Stimulated activated CD4-positive, alpha-beta T cell treated with anti-CD3 and anti-CD28 coated beads, TNF-alpha, amount 100 ng/mL, for 4 hours (primary cell): ENCODE measurements around the gene PTPRG.

ENCODE experiments used
- DNase-seq, 3 experiments: peaks; one replicate each; pipeline ENCODE4 v3.0.0-alpha.2; 2020; ENCODE audit warnings: low read depth in 3 of 3

PTPRG gene

DNA sequence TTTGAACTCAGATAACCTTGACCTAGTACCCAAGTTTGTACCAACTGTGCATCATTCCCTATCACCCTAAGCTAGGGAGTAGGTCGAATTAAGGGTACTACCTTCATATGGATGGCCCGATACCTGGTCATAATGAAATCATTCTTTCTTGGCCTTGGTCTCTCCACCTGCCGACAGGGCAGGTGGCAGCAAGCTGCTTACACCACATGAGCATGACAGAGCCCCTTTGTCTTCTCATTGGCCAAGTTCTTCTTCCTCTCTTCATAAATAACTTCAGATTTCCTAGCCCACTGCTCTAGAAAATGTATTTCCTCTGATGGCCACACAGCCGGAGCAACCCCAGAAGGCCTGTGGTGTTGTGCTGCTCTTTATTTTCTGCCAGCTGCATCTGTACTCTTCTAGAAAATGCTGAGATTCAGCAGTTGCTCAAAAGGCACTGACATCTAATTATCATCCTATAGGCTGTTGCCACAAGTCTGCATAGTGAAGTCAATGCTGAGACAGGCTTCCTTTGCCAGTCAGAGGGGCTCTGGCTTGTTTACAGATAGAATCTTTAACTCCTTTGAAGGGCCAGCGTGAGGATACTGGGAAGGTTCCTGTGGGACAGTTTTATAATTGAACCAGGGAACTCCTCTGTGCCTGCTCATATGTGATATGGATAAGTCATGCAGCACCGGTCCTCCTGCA, 304.2 kb downstream of the PTPRG start:
- DNase-seq = no peak

DNA sequence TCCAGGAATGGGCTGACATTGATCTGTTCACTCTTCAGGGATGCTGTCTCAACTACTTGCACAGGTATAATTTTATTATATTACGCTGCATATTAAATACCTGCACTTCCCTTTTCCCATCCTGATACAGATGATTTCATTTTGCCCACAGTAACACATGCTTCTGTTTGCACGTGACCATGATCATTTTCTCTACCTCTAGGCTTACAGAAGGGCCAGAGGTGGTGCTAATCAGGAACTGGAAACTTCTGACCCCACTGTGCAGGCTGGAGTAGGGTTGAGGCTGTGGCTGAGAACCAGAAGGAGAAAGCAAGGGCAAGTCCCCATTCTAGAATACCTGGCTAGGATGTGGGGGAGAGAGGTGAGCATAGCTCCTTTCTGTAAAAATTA, 304.8 kb downstream of the PTPRG start:
- DNase-seq = no peak

DNA sequence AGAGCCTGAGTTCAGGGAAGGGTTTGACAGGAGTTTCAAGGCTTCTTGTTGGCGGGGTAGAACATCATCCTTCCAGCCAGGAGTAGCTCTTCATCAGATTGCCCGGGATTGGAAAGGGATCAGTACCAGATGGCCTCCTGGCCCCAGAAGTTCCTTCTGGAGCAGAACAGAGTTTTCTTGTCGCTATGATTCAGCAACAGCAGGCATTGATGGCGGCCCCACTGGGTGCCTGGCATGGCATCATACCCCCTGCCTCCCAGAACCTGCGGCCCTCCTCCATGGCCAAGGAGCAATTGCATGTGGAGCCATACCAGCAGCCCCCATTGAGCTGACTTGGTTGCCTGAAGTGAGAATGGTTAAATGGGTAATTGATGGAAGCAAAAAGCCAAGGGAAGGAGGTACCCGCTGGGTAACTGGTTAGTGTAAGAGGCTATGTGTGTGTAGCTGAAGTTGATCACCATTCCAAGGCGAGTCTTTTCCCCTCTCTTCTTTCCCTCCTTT, 305.6 kb downstream of the PTPRG start:
- DNase-seq = no peak

DNA sequence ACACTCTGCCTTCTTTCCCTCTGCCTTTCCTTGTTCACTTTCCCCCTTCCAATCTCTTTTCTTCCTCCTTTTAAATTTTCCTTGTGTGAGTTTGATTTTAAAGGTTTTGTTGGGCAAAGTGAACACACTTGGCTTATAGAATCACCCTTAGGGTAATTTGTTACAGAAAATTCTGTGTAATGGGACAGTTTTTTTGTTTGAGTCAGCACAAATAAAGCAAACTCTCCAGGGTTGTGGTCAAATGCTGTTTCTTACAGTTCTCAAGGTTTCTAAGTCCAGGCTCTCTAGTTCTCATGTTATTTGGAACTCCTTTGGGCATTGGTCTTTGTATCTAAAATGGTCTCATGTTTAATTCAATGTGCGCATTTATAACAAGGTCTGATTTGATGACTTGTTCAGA, 307.1 kb downstream of the PTPRG start:
- DNase-seq = no peak

DNA sequence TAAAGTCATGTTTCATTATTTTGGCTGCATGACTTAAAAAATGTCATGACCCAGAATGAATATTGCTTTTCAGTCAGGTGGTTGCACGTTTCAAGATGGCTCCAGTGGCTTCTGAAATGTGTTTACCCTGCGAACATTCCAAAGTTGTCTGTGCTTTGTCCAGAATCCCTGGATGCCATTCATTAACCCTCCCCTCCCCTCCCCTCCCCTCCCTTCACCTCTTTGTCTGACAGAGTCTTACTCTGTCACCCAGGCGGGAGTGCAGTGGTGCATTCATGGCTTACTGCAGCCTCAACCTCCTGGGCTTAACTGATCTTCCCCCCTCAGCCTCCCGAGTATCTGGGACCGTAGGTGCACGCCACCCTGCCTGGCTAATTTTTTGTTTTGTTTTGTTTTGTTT, 308.0 kb downstream of the PTPRG start:
- no peak for DNase-seq

DNA sequence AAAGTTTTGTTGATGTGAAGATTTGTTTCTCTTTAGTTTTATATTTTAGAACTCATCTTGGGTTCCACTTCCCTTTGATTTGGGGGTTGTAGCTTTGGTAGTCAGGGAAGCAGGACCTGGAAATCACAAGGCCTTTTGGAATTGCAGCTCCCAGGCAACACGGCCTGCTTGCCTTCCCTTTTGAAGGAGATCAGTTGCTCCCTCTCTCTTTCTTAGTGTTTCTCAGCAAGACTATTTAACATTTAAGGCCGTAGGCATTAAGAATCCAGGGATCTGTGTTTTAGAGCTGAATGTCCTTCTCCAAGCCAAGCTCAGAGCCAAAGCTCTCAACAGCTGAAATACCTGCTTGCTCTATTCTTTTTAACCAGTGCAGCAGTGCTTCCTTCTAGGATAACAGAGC, 310.3 kb downstream of the PTPRG start:
- DNase-seq = no peak

DNA sequence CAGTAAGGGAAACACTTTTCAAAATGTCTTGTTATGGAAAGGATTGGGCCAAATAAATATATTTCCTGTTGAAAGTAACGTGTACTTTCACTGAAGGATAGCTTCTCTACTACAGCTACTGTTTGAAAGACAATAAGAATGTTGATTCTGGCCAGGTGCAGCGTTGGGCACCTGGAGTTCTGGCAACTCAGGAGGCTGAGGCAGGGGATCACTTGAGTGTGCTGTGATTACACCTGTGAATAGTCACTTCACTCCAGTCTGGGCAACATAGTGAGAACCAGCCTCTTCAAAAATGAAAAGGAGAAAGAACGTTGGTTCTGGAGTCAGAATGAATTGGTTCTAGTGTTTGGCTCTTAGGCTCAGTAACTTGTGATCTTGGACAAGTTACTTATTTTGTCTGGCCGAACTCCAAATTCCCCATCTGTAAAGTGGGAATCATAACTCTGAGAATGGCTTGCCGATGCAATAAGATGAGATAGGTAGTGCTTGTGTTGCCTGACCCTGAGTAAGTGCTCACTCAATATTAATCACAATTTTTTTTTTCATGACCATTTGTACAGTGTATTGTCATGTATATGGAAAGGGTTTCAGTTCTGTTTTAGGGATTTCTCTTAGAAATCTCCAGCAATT, 310.8 kb downstream of the PTPRG start:
- no peak for DNase-seq

DNA sequence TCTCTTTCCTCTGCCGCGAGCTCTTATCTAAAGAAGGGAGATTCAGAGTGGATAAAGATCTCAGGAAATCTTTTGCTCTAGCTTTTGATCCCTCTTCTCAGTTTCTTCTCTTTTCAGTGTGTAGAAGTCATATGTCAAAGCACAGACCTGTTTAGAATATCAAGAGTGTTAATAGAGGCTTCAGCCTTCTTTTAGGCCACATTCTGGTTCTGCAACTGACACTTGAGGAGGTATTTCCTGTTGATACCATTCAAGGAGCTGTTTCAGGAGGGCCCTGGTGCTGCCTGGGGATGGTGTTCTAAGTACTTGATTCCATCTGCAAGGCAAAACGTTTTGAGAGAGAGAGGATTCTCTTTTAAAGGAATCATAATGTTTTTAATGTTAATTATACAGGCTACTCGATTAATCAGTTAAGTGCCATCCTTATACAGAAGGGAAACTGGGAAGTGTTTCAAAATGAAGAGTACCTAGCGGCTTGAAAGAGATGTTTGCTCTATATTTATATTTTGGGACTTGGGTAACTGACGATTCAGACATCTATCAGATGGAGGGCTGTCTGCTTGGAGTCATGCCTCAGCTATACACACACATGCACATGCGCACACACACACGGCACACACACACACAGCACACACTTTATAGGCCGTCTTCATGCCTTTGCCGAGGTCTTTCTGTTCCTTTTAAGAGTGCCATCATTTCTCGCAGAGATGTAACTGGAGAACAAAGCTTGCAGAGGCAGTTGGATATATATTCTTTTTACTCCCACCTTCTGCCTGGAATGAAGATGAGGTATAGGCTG, 313.9 kb downstream of the PTPRG start:
- no peak for DNase-seq

DNA sequence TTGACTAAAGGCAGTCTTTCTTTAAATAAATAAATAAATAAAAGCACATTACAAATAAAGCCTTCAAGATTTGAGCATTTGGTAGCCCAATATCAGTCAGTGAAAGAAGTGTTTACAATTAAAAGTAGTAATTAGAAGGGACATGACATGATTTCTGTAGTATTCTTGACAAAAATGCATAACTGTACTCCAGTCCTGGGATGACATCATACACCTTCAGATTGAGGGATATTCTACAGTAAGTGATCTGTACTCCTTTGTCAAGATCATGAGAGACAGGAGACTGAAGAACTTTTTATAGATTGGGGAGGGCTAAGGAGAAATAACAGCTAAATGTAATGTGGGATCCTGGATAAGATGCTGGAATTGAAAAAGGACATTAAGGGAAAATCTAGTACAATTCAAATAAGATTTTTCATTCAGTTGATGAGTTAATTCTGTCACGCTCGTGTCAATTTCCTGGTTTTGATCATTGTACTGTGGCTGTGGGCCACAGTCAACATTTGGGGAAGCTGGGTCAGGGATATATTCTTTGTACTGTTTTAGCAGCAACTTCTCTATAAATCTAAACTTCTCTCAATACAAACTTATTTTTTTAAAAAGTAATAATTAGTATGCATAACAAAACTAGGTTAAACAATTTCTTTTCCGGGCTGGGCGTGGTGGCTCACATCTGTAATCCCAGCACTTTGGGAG, 314.8 kb downstream of the PTPRG start:
- DNase-seq = no peak

DNA sequence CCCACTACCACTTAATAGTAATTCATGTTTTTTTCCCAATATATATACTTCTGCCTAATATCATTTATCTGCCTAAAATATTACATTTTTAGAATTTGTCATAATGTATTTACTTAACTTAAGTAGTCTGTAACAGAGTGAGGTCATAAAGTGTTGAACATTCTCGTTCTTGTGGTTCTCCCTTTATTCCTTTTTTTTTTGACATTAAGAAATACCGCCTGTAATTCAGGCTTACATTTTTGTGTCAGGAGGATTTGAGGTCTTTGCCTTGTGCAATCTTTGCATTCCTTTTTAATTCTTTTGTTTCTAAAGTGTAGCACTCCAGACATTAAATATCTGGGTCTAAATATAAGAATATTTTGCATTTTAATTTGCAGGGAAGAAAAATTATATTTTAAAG, 315.4 kb downstream of the PTPRG start:
- no peak for DNase-seq

DNA sequence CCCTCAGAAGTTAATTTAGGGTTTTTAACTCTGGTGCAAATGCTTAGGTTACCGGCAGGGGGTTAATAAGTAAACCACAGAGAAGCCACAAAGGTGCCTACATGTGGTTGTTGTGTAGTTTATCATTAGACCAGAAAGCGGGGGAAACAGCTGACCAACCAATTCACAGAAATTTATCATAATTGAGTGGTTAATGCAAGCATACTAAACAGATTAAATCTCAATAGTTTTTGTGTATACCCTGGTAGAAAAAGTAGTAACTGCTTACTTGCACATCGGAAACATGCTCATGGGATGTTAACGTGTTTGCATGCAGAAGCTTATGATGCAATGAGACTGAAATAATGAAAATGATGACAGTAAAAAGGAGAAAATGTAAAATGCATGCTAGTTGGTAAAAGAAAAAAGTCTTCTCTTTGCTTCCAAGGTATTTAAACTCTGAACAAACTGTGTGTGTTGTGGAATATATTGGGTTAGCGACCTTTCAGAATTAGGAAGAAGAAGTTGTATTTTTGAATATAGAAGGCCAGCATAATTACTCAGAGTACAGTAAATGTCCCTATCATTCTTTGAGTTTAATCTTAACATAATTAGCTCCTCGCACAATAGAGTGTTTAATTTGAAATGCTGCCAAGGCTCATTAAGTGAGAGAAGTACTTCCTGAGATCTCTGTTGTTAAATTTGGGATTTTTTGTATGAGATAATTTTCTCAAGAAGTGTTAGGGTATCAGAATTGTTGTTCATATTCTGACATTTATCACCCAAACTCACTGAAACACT, 316.2 kb downstream of the PTPRG start:
- DNase-seq = no peak

DNA sequence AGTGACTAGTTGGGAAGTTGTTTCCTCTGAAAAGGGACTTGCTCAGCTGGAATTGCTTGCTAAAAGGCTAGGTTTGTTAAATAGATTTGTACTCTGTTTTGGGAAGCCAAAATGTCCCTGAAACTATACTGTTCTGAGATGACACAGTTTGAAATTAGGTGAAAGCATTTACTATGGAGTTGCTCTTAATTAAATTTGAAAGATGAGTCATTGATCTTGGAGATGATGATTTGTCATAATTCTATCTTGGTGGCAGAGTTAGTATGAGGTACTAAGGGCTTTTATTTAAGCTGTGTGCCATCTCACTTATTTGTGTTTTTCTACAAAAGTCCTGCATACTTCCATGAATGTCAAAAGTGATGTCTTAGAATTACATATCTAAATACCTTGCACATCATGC, 320.9 kb downstream of the PTPRG start:
- no peak for DNase-seq

DNA sequence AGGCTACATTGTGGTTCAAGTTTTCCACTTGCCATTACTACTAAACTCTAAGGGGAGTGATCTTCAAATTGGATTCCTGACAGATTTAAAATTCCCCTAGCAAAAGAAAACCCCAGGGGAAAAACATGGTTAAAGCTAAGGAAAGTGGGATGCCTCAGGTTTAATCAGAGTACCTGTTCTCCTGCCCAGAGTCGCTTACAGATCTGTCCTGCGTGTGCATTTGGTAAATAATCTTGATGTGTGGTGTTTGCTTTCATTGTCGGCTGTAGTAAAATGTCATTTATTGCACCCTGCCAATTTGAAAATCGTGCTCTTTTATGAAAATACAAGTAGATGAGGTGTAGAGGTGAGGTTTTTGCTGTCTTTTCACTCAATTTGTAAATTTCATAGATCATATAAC, 323.4 kb downstream of the PTPRG start:
- no peak for DNase-seq

DNA sequence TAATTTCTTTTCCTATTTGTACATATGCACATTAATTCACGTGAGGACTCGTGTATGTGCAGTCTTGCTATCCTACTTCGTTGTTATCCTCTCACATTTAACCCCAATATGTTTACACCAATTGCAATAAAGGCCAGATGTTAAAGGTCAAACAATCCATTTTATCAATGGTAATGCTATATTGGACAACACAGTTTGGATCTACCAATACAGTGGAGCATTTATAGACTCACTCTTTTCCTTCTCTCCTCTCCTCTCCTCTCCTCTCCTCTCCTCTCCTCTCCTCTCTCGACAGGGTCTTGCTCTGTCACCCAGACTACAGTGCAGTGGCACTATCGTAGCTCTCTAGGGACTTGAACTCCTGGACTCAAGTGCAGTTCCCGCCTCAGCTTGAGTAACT, 324.0 kb downstream of the PTPRG start:
- DNase-seq = no peak

DNA sequence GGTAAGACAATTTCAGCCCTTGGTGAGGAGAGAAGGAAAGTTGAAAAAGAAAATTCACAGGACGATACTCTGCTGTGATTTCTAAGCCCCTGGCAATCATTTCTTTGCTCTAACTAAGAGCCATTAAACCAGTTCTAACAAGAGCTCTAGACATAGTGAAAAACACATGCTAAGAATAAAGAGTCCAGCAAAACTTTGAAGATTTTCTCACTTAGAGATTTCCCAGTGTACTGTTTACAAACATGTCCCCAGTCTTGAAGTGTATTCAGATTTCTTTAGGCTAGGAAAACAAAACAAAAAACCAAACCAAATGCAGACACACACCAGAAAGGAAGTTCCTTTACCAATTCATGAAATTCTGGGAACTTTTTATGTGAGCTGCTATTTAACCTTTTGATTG, 325.8 kb downstream of the PTPRG start:
- no peak for DNase-seq

DNA sequence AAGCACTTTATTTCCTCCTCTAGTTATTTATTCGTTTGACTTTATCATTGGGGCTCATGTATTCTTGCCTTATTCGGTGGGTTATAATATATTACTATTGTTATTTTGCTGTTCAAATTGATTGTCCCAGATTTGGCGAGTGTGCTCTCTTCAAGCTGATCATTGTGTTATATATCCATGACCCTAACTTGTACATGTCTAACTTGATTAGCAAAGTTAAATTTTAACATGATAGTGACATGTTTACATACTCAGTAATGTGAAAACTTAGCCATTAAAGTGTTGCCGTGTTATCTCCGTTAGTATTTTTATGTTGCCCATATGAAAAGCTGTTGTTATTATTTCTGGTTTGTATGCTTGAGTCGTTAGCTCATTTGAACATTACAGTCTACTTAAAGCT, 327.9 kb downstream of the PTPRG start:
- DNase-seq = no peak

DNA sequence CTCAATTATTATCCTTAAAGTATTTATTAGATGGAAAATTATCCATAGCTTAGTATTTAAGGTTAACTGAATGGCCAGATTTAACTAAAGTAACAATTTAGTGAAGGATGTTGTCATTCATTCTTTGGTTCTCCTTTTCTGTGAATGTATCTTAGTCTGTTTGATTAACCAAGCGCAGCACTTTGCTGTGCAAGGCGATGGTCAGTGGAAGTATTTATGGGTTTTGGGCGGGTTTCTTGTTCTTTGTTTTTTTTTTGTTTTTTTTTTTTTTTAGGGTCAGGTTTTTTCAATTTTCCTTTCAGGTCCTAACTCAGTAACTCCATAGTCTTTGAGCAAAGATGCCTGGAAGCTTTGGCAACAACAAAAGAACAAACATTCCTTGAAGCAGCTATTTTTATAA, 328.8 kb downstream of the PTPRG start:
- no peak for DNase-seq

DNA sequence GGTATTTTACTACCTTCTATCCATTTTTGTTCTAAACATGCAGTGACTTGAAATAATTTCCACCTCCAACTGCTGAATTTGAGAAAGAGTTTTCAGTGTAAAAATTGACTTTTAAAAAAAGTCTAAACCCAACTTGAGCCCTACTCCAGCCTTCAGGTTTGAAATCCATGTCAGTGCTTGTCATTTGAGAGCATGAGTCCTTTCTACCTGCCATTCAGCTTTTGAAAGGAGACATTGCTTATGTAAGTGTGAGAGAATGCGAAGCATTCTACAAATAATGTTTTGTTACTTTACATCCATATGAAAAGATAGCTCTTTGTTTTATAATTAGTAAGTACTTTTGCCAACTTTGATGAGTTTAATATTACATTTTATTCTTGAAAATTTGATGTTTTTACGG, 329.2 kb downstream of the PTPRG start:
- DNase-seq = no peak

DNA sequence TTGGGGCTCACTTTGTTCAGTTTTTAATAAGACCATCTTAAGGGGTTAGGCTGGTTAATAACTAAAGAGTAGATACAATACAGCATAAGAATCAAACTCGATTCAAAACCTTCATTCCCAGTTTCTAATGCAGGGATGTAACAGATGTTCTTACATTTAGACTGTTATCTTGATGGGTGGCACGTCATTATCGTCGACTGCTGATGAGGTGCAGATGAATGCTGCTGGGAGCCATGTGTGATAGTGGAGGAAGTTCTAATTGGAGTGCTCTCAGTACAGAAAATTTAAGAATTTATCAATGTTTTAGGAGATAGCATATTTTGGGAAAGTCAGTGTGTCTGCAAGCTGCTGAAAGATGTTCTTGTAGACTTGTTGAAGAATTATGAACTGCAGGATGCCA, 331.5 kb downstream of the PTPRG start:
- DNase-seq = no peak

DNA sequence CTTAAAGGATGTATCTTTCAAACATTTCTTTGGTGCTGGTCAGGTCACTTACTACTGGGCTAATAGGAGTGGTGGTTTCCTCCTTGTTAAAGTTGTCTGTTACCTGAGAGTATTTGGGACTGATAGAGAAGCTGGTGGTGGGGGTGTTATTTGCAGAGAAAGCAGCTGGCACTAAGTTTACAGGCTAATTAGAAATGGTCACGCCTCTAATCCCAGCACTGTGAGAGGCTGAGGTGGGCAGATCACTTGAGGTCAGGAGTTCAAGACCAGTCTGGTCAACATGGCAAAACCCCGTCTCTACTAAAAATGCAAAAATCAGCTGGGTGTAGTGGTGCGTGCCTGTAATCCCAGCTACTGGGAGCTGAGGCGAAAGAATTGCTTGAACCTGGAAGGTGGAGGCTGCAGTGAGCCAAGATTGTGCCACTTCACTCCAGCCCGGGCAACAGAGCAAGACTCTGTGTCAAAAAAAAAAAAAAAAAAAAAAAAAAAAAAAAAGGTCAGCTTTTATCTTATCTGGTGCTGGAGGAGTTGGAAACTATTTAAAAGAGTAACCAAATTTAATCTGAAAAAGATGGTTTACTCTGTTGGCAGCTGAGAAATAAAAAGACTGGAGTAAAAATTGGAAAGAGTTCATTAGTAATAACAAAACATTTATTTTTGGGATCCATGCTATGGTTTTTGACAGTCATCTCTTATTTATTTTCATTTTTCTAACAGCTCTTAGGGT, 332.6 kb downstream of the PTPRG start:
- DNase-seq = no peak
